Activated CD8-positive, alpha-beta memory T cell treated with anti-CD3 and anti-CD28 coated beads, Interleukin-2, amount 50 U/mL, for 1 hour (primary cell): ENCODE data around the gene DMD.
"Not testable (repeated sequence)": the region's sequence is repeated elsewhere in the genome, so short reads cannot be mapped to it uniquely, and the experiment has no call there.

Experiments
- DNase-seq: peaks from one replicate; pipeline ENCODE4 v3.0.0-alpha.2; 2020; ENCODE audit errors: extremely low read depth

Gene DMD

GRCh38 chrX:32024072-32024471 is 1187.3 kb downstream of the DMD start:
- no peak for DNase-seq

- DNase-seq: no peak
These were observed 1195.2 kb downstream of the DMD start for GRCh38 chrX:32016195-32016594.

GRCh38 chrX:32010948-32011347 is 1200.4 kb downstream of the DMD start:
- DNase-seq: no peak

GRCh38 chrX:32010212-32010611 is 1201.1 kb downstream of the DMD start:
- DNase-seq: no peak

GRCh38 chrX:31993637-31994036 is 1217.7 kb downstream of the DMD start:
- no peak for DNase-seq

- DNase-seq: no peak
These were observed 1222.4 kb downstream of the DMD start for GRCh38 chrX:31988975-31989374.

- DNase-seq: no peak
These were observed 1229.7 kb downstream of the DMD start for GRCh38 chrX:31981546-31982062.

- DNase-seq: no peak
These were observed 1241.6 kb downstream of the DMD start for GRCh38 chrX:31969714-31970113.

GRCh38 chrX:31962256-31962655 is 1249.1 kb downstream of the DMD start:
- no peak for DNase-seq

GRCh38 chrX:31934842-31935370 is 1276.4 kb downstream of the DMD start:
- no peak for DNase-seq

GRCh38 chrX:31934015-31934414 is 1277.3 kb downstream of the DMD start:
- no peak for DNase-seq

GRCh38 chrX:31932769-31933168 is 1278.6 kb downstream of the DMD start:
- DNase-seq: no peak

- DNase-seq: not testable (repeated sequence)
These were observed 1279.0 kb downstream of the DMD start for GRCh38 chrX:31932320-31932719.

GRCh38 chrX:31931225-31931624 is 1280.1 kb downstream of the DMD start:
- DNase-seq: no peak

GRCh38 chrX:31929366-31929765 is 1282.0 kb downstream of the DMD start:
- DNase-seq: no peak

- no peak for DNase-seq
These were observed 1290.1 kb downstream of the DMD start for GRCh38 chrX:31921236-31921635.

GRCh38 chrX:31909850-31910572 is 1301.3 kb downstream of the DMD start:
- DNase-seq: no peak

- no peak for DNase-seq
These were observed 1317.2 kb downstream of the DMD start for GRCh38 chrX:31894152-31894551.

- DNase-seq: no peak
These were observed 1317.8 kb downstream of the DMD start for GRCh38 chrX:31893525-31893924.

GRCh38 chrX:31889088-31889487 is 1322.3 kb downstream of the DMD start:
- DNase-seq: no peak

- no peak for DNase-seq
These were observed 1326.8 kb downstream of the DMD start for GRCh38 chrX:31884535-31884934.

- DNase-seq: no peak
These were observed 1339.3 kb downstream of the DMD start for GRCh38 chrX:31872007-31872406.

GRCh38 chrX:31870267-31870666 is 1341.1 kb downstream of the DMD start:
- DNase-seq: no peak

GRCh38 chrX:31860686-31861085 is 1350.7 kb downstream of the DMD start:
- DNase-seq: no peak
